MCF 10A (cell line): ENCODE measurements around the gene C9orf50. TPM values are rescaled to one million over a fixed set of nuclear protein-coding genes. Genes with fewer than 3 reads are reported as not detected.

Source experiments
- BruUV-seq: library from RNA; stranded (reverse); fragments of 400-500 nt; replicated peaks from 2 replicates; lab custom pipeline; 2021; lab: Mats Ljungman, UMichigan
- CTCF ChIA-PET: fragments of 300-600 bp; sonication (Branson Sonifier 250); formaldehyde crosslinking; extraction: SDS; loops from one replicate; lab custom pipeline; 2021; ENCODE audit warnings: antibody characterized with exemption, inconsistent platforms; lab: Yijun Ruan, JAX
- POLR2A ChIA-PET: fragments of 300-600, 350-650 bp; sonication (Branson Sonifier 250); formaldehyde crosslinking; extraction: SDS; loops from one replicate; lab custom pipeline; 2020; ENCODE audit warnings: antibody characterized with exemption, inconsistent platforms; lab: Yijun Ruan, JAX
- DNase-seq: peaks from one replicate; pipeline ENCODE4 v3.0.0-alpha.2; 2018; ENCODE audit not compliant: unreplicated experiment
- H3K27ac Mint-ChIP-seq: one replicate; pipeline ENCODE4 v1.8.0; 2022; ENCODE audit warnings: mild to moderate bottlenecking, low read depth, mixed read lengths; ENCODE audit not compliant: unreplicated experiment
- H3K27me3 Mint-ChIP-seq: one replicate; pipeline ENCODE4 v1.8.0; 2022; ENCODE audit warnings: mixed read lengths; ENCODE audit not compliant: insufficient read depth, unreplicated experiment
- H3K36me3 Mint-ChIP-seq: one replicate; pipeline ENCODE4 v1.8.0; 2022; ENCODE audit warnings: mild to moderate bottlenecking, moderate library complexity, mixed read lengths; ENCODE audit not compliant: insufficient read depth, unreplicated experiment
- H3K4me1 Mint-ChIP-seq: one replicate; pipeline ENCODE4 v1.8.0; 2022; ENCODE audit warnings: mixed read lengths; ENCODE audit not compliant: insufficient read depth, unreplicated experiment
- H3K4me3 Mint-ChIP-seq: one replicate; pipeline ENCODE4 v1.8.0; 2022; ENCODE audit warnings: mild to moderate bottlenecking, moderate library complexity, mixed read lengths; ENCODE audit not compliant: unreplicated experiment
- H3K9me3 Mint-ChIP-seq: one replicate; pipeline ENCODE4 v1.8.0; 2022; ENCODE audit warnings: mixed read lengths; ENCODE audit not compliant: unreplicated experiment
- CTCF ChIP-seq: fragments of 200-600 bp; IDR thresholded peaks from one replicate; pipeline ENCODE4 v1.8.0; 2022; ENCODE audit warnings: antibody characterized with exemption, mild to moderate bottlenecking; ENCODE audit not compliant: unreplicated experiment
- intact Hi-C: fragments of 100-400 bp; cut with micrococcal nuclease; formaldehyde crosslinking; loops from 2 replicates; pipeline ENCODE4 v1.14.1; 2022
- total RNA-seq: library from RNA; stranded (reverse); gene quantifications from 2 replicates; pipeline ENCODE4 v1.2.3, GENCODE V29; 2022

C9orf50 gene
- total RNA-seq, 1 experiment from 2014 or later: not detected

GRCh38 chr9:129648764-129649115 lies 27.8 kb upstream of the C9orf50 start:
- BruUV-seq: no TSS peak
- TF ChIP-seq CTCF: no peak

GRCh38 chr9:129648092-129648763 lies 27.3 kb upstream of the C9orf50 start:
- BruUV-seq: no TSS peak
- Mint-ChIP-seq H3K9me3 (peaks cover 10% of the 10 kb centered on the region), H3K36me3 (no peaks in the 10 kb centered on the region), H3K4me3 (no peak overlapping the region), H3K27ac (no peak overlapping the region), H3K4me1 (peaks cover 13% of the 10 kb centered on the region), H3K27me3 (no peaks in the 10 kb centered on the region)
- no peak for TF ChIP-seq CTCF
- ChIA-PET CTCF (no interaction called here), POLR2A (no interaction called here)
- intact Hi-C loops: no loop called here
- no peak for DNase-seq

More at GRCh38 chr9:129648764-129649115, 27.8 kb upstream of the C9orf50 start:
- Mint-ChIP-seq H3K9me3 (peaks cover 10% of the 10 kb centered on the region), H3K4me1 (peaks cover 13% of the 10 kb centered on the region), H3K36me3 (no peaks in the 10 kb centered on the region), H3K27me3 (no peaks in the 10 kb centered on the region), H3K27ac (no peak overlapping the region), H3K4me3 (no peak overlapping the region)
- ChIA-PET POLR2A (no interaction called here), CTCF (no interaction called here)
- intact Hi-C loops: no loop called here
- DNase-seq: no peak

- Mint-ChIP-seq H3K27me3 (no peaks in the 10 kb centered on the region), H3K9me3 (peaks cover 10% of the 10 kb centered on the region), H3K4me1 (peaks cover 13% of the 10 kb centered on the region), H3K27ac (no peak overlapping the region), H3K4me3 (no peak overlapping the region), H3K36me3 (no peaks in the 10 kb centered on the region)
- intact Hi-C loops: no loop called here
- POLR2A ChIA-PET: interaction anchor here (1.2 kb wide), 1 partner anchor 103 kb away, joined by 3 read pairs; no protein-coding TSS in a partner anchor
- CTCF ChIA-PET: interaction anchor here (1.0 kb wide), 1 partner anchor 92 kb away, joined by 3 read pairs; no protein-coding TSS in a partner anchor
- no peak for DNase-seq
- no TSS peak for BruUV-seq
- TF ChIP-seq CTCF: no peak
Measured at GRCh38 chr9:129647635-129648034, 26.7 kb upstream of the C9orf50 start.

GRCh38 chr9:129646654-129647053 lies 25.8 kb upstream of the C9orf50 start:
- intact Hi-C loops: no loop called here
- ChIA-PET CTCF (interaction anchor here (0.5 to 1.8 kb wide), 5 partner anchors 91 to 144 kb away, joined by 3 to 6 read pairs (median 4); no protein-coding TSS in a partner anchor), POLR2A (interaction anchor here (1.2 kb wide), 1 partner anchor 104 kb away, joined by 3 read pairs; no protein-coding TSS in a partner anchor)
- no peak for DNase-seq
- Mint-ChIP-seq H3K27me3 (no peaks in the 10 kb centered on the region), H3K27ac (no peak overlapping the region), H3K36me3 (no peaks in the 10 kb centered on the region), H3K4me3 (no peak overlapping the region), H3K4me1 (peaks cover 13% of the 10 kb centered on the region), H3K9me3 (peaks cover 10% of the 10 kb centered on the region)
- no TSS peak for BruUV-seq
- TF ChIP-seq CTCF: no peak
